ENCODE data around the gene PRRC2B. TPM values are rescaled to one million over a fixed set of nuclear protein-coding genes. Genes with fewer than 3 reads are reported as not detected.

Gene PRRC2B
- total RNA-seq, 1 donor from 2014 or later, result 103 TPM

GRCh38 chr9:131483319-131484050, 89.6 kb downstream of the PRRC2B start:
- no peaks in the 10 kb centered on the region for H3K9me3 Mint-ChIP-seq

GRCh38 chr9:131484051-131484445, 90.2 kb downstream of the PRRC2B start:
- H3K27me3 Mint-ChIP-seq (ENCODE audit: insufficient read depth), result no peaks in the 10 kb centered on the region
- no peak overlapping the region for H3K27ac Mint-ChIP-seq
- no peak overlapping the region for H3K4me3 Mint-ChIP-seq
- peaks cover 26% of the 10 kb centered on the region for H3K36me3 Mint-ChIP-seq (ENCODE audit: low read depth)
- H3K4me1 Mint-ChIP-seq (ENCODE audit: low read depth), result no peaks in the 10 kb centered on the region
- intact Hi-C loops (cut with micrococcal nuclease), result no loop called here
- H3K9me3 Mint-ChIP-seq, result no peaks in the 10 kb centered on the region
- DNase-seq (ENCODE audit: low spot score), result no peak

More at GRCh38 chr9:131483319-131484050, 89.6 kb downstream of the PRRC2B start:
- H3K36me3 Mint-ChIP-seq (ENCODE audit: low read depth), result peaks cover 27% of the 10 kb centered on the region
- intact Hi-C loops (cut with micrococcal nuclease), result no loop called here
- H3K4me3 Mint-ChIP-seq, result no peak overlapping the region
- no peaks in the 10 kb centered on the region for H3K27me3 Mint-ChIP-seq (ENCODE audit: insufficient read depth)
- DNase-seq (ENCODE audit: low spot score), result no peak
- H3K27ac Mint-ChIP-seq, result no peak overlapping the region
- no peaks in the 10 kb centered on the region for H3K4me1 Mint-ChIP-seq (ENCODE audit: low read depth)

- Mint-ChIP-seq H3K4me1 (ENCODE audit: low read depth) (peaks cover under 1% of the 10 kb centered on the region), H3K4me3 (no peak overlapping the region), H3K27ac (no peak overlapping the region), H3K9me3 (no peaks in the 10 kb centered on the region), H3K36me3 (ENCODE audit: low read depth) (peaks cover 28% of the 10 kb centered on the region), H3K27me3 (ENCODE audit: insufficient read depth) (no peaks in the 10 kb centered on the region)
- no peak for DNase-seq (ENCODE audit: low spot score)
- intact Hi-C loops (cut with micrococcal nuclease), result no loop called here
These were observed 90.8 kb downstream of the PRRC2B start for GRCh38 chr9:131484560-131485185.

DNA sequence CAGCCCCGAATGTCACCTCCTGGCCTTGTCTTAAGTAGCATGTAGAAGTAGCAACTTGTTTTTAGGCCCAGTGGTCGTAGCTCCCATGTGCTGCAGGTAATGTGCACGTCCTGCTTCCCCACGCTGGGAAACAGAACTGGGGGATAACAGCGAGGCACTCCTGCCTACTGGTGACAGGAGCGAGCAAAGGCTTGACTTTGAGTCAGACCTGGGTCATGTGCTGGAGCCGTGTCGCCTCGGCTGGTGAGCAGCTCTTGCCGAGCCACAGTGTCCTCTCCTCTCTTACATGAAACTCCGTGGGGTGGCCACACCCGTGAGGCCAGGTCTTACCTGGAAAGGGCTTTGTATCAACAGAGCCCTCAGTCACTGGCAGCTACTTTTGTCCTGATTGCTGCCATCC, 91.3 kb downstream of the PRRC2B start:
- Mint-ChIP-seq H3K27ac (no peak overlapping the region), H3K4me1 (ENCODE audit: low read depth) (peaks cover 4% of the 10 kb centered on the region), H3K4me3 (no peak overlapping the region), H3K27me3 (ENCODE audit: insufficient read depth) (no peaks in the 10 kb centered on the region), H3K9me3 (no peaks in the 10 kb centered on the region), H3K36me3 (ENCODE audit: low read depth) (peaks cover 31% of the 10 kb centered on the region)
- DNase-seq (ENCODE audit: low spot score), result no peak
- intact Hi-C loops (cut with micrococcal nuclease), result no loop called here

DNA sequence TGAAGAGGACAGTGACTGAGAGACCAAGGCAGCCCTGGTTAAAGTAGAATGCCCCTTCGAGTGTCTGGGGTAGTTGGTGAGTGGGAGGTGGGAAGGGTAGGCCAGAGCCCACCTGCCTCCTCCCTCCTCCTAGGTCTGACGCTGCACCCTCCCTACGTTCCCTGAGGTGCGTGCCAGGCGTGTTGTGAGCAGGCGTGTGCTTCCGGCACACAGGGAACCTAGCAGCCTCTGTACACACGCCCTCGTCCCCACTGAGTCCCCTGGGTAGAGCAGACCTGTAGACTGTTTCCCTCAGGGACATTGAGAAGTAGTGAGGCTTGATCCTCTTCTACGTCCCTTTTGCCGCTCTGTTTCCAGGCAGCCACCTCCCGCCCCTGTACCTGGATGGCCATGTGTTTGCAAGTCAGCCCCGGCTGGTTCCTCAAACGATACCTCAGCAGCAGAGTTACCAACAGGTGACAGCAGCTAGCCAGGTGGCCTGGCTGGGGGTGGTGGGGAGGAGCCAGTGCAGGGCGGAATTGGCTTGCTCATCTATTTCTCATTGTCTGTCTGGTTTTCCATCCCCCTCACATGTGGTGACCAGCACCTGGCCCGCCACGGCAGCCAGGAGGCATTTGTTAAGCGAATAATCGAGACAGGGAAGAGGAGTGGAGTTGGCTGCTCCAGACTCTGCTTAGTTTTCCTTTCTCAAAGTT, 92.0 kb downstream of the PRRC2B start:
- Mint-ChIP-seq H3K27me3 (ENCODE audit: insufficient read depth) (no peaks in the 10 kb centered on the region), H3K4me1 (ENCODE audit: low read depth) (peaks cover 4% of the 10 kb centered on the region), H3K9me3 (no peaks in the 10 kb centered on the region), H3K36me3 (ENCODE audit: low read depth) (peaks cover 33% of the 10 kb centered on the region), H3K27ac (peak overlapping the region; percentile 15), H3K4me3 (no peak overlapping the region)
- DNase-seq (ENCODE audit: low spot score), result no peak
- intact Hi-C loops (cut with micrococcal nuclease), result no loop called here

DNA sequence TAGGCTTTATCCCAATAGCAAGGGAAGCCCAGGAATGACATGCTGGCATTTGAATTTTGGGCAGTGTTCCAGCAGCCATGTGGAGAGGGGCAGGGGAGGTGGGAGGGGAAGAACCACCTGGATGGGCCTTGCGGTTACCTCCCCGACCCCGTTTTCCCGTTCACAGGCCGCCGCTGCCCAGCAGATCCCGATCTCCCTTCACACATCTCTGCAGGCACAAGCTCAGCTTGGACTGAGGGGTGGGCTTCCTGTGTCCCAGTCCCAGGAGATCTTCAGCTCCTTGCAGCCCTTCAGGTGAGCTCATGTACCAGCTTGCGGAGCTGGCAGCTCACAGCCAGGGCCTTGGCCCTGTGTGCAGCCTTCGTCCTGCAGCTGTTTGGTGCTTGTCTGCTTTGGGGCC, 93.1 kb downstream of the PRRC2B start:
- Mint-ChIP-seq H3K4me3 (no peak overlapping the region), H3K27me3 (ENCODE audit: insufficient read depth) (no peaks in the 10 kb centered on the region), H3K4me1 (ENCODE audit: low read depth) (peaks cover 4% of the 10 kb centered on the region), H3K27ac (no peak overlapping the region), H3K36me3 (ENCODE audit: low read depth) (peaks cover 38% of the 10 kb centered on the region), H3K9me3 (no peaks in the 10 kb centered on the region)
- intact Hi-C loops (cut with micrococcal nuclease), result no loop called here
- DNase-seq (ENCODE audit: low spot score), result no peak

DNA sequence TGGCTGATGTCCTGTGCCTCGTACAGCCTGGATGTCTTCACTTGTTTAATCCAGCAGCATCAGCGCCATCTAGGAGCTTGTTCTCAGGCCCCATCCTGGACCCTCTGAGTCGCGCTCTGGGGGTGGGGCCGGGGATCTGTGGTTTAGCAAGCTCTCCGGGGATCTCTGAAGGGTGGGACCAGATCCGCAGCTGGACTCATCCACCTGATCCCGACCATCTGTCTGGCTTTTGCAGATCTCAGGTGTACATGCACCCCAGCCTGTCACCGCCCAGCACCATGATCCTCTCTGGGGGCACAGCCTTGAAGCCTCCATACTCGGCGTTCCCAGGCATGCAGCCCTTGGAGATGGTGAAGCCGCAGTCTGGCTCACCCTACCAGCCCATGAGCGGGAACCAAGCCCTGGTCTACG, 93.7 kb downstream of the PRRC2B start:
- no peak for DNase-seq (ENCODE audit: low spot score)
- intact Hi-C loops (cut with micrococcal nuclease), result no loop called here
- H3K4me1 Mint-ChIP-seq (ENCODE audit: low read depth), result peaks cover 4% of the 10 kb centered on the region
- H3K4me3 Mint-ChIP-seq, result no peak overlapping the region
- no peaks in the 10 kb centered on the region for H3K9me3 Mint-ChIP-seq
- no peak overlapping the region for H3K27ac Mint-ChIP-seq
- no peaks in the 10 kb centered on the region for H3K27me3 Mint-ChIP-seq (ENCODE audit: insufficient read depth)
- H3K36me3 Mint-ChIP-seq (ENCODE audit: low read depth), result peaks cover 40% of the 10 kb centered on the region

DNA sequence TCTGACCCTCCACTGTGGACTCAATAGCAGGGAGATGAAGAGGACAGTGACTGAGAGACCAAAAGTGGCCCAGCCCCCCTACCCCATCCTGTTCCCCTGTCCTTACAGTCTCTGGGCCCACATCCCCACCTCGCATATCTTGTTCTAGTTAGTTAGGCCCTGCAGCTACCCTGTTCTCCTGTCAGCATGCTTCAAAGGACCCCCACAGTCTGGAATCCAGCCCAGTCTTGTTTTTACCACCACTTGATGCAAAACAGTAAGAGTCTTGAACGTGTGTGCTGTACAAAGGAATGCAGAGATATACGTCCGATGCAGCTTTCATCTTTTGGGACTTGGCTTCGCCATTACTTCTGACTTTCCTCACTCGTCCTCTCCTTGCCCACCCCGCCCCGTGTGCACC, 96.6 kb downstream of the PRRC2B start:
- peaks cover 4% of the 10 kb centered on the region for H3K4me1 Mint-ChIP-seq (ENCODE audit: low read depth)
- no peak for DNase-seq (ENCODE audit: low spot score)
- H3K36me3 Mint-ChIP-seq (ENCODE audit: low read depth), result peaks cover 50% of the 10 kb centered on the region
- no peaks in the 10 kb centered on the region for H3K9me3 Mint-ChIP-seq
- intact Hi-C loops (cut with micrococcal nuclease), result no loop called here
- no peak overlapping the region for H3K4me3 Mint-ChIP-seq
- H3K27me3 Mint-ChIP-seq (ENCODE audit: insufficient read depth), result no peaks in the 10 kb centered on the region
- H3K27ac Mint-ChIP-seq, result no peak overlapping the region

DNA sequence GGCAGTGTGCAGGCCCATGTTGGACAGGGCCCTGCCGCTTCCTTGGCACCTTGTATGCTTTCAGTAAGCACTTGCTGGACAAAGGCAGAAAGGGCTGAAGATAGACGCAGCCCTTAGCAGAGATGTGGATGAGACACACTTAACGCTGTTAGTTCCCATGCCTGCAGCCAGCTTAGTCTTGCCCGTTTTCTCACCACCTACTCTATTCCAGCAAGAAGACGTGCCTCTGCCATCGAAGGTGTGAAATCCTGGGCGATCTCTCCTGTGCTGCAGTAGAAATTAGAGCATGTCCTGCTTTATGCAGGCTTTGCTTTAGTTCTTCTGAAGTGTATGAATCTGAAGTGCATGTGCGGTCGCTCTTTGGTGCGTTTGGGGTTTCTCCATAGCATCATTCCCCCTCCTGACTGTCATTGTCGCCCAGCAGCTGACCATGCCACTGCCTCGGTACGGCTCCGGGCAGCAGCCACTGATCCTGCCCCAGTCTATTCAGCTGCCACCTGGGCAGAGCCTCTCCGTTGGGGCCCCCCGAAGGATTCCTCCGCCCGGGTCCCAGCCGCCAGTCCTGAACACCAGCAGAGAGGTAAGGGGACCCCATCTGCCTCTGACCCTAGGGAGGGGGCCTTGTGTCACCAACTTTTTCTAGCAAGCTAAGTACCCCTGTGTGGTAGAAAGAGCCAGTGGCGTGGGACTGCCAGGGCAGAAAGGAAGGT, 97.3 kb downstream of the PRRC2B start:
- Mint-ChIP-seq H3K36me3 (ENCODE audit: low read depth) (peaks cover 53% of the 10 kb centered on the region), H3K9me3 (no peaks in the 10 kb centered on the region), H3K4me3 (no peak overlapping the region), H3K27me3 (ENCODE audit: insufficient read depth) (no peaks in the 10 kb centered on the region), H3K4me1 (ENCODE audit: low read depth) (peaks cover 4% of the 10 kb centered on the region), H3K27ac (no peak overlapping the region)
- intact Hi-C loops (cut with micrococcal nuclease), result no loop called here
- DNase-seq (ENCODE audit: low spot score), result no peak

GRCh38 chr9:131492070-131492469, 98.2 kb downstream of the PRRC2B start:
- Mint-ChIP-seq H3K27me3 (ENCODE audit: insufficient read depth) (no peaks in the 10 kb centered on the region), H3K9me3 (no peaks in the 10 kb centered on the region), H3K36me3 (ENCODE audit: low read depth) (peaks cover 53% of the 10 kb centered on the region), H3K27ac (no peak overlapping the region), H3K4me1 (ENCODE audit: low read depth) (peaks cover 4% of the 10 kb centered on the region), H3K4me3 (no peak overlapping the region)
- intact Hi-C loops (cut with micrococcal nuclease), result no loop called here
- no peak for DNase-seq (ENCODE audit: low spot score)

DNA sequence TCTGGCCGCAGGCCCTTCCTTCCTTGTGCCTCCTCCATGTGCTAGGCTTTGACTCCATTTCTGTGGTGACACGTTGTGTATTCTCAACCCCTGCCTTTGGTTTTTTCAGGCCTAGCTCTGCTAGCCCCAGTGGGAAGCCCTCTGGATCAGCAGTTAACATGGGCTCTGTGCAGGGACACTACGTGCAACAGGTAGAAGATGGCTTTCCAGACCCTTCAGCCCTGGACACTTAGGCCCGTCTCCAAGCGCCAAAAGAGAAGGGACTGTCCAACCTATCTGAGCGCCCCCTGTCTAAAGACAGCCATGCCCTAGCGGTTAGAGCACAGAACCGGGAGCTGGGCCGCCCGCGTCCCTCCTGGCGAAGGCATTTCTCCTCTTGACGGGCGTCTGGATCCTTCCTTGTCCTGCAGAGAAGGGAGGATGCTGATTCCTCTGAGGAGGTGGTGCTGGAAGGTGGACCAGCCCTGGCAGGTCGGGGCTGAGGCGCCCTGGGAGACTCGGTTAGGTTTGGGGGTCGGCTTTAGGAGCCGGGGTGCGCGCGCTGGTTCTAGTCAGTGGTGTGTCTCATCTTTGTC, 100.5 kb downstream of the PRRC2B start:
- peaks cover 45% of the 10 kb centered on the region for H3K36me3 Mint-ChIP-seq (ENCODE audit: low read depth)

GRCh38 chr9:131495785-131496184, 101.9 kb downstream of the PRRC2B start:
- Mint-ChIP-seq H3K4me3 (no peak overlapping the region), H3K9me3 (no peaks in the 10 kb centered on the region), H3K4me1 (ENCODE audit: low read depth) (peaks cover 18% of the 10 kb centered on the region), H3K27ac (no peak overlapping the region), H3K27me3 (ENCODE audit: insufficient read depth) (no peaks in the 10 kb centered on the region), H3K36me3 (ENCODE audit: low read depth) (peaks cover 38% of the 10 kb centered on the region)
- intact Hi-C loops (cut with micrococcal nuclease), result no loop called here
- no peak for DNase-seq (ENCODE audit: low spot score)

More for the DNA sequence above, 100.5 kb downstream of the PRRC2B start:
- Mint-ChIP-seq H3K4me3 (no peak overlapping the region), H3K27me3 (ENCODE audit: insufficient read depth) (no peaks in the 10 kb centered on the region), H3K27ac (no peak overlapping the region), H3K4me1 (ENCODE audit: low read depth) (peaks cover 8% of the 10 kb centered on the region), H3K9me3 (no peaks in the 10 kb centered on the region)
- intact Hi-C loops (cut with micrococcal nuclease), result no loop called here
- no peak for DNase-seq (ENCODE audit: low spot score)

All from activated T-helper 1 cell treated with anti-CD3 and anti-CD28 coated beads, Interleukin-12 subunit alpha, Interleukin-12 subunit beta, Interleukin-2, Interleukin-4 antibody, amounts not matched to agents 30 ng/mL and 10 ng/mL and 1 ng/mL, durations not matched to agents 14 hours and 24 hours and 36 hours (primary cell).